ENCODE data around the gene NFKB2. TPM values are rescaled to one million over a fixed set of nuclear protein-coding genes. Genes with fewer than 3 reads are reported as not detected.
A peak's percentile ranks its signal among the peaks of the same experiment; 100 is the strongest.

The NFKB2 gene
- total RNA-seq, 1 donor from 2014 or later = 26.8 TPM

DNA sequence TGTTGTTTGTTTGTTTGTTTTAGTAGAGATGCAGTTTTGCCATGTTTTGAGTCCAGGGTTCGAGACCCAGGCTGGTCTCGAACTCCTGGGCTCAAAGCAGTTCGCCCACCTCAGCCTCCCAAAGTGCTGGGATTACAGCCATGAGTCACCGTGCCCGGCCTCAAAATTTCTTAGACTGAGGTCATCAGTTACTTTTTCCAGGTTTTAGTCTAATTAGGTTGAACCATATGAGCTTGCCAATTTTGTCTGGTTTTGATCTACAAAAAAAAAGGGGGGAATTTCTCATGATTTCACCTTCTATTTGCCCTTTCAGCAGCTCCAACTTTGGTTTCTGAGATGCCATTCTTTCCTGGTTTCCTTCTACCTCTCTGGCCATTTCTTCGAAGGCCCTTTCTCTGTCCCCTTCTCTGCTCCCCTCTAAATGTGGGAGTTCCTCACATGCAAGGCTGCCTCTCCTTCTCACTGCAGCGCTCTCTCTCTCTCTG lies 31.3 kb downstream of the NFKB2 start:
- Histone ChIP-seq H3K9me3 (no peaks in the 10 kb centered on the region), H3K4me1 (peaks cover 25% of the 10 kb centered on the region), H3K27me3 (no peaks in the 10 kb centered on the region), H3K36me3 (no peaks in the 10 kb centered on the region), H3K27ac (no peak overlapping the region), H3K4me3 (no peak overlapping the region)
- no peak for DNase-seq (ENCODE audit: extremely low spot score in 2 of 2)
- TF ChIP-seq, protein P1, sequence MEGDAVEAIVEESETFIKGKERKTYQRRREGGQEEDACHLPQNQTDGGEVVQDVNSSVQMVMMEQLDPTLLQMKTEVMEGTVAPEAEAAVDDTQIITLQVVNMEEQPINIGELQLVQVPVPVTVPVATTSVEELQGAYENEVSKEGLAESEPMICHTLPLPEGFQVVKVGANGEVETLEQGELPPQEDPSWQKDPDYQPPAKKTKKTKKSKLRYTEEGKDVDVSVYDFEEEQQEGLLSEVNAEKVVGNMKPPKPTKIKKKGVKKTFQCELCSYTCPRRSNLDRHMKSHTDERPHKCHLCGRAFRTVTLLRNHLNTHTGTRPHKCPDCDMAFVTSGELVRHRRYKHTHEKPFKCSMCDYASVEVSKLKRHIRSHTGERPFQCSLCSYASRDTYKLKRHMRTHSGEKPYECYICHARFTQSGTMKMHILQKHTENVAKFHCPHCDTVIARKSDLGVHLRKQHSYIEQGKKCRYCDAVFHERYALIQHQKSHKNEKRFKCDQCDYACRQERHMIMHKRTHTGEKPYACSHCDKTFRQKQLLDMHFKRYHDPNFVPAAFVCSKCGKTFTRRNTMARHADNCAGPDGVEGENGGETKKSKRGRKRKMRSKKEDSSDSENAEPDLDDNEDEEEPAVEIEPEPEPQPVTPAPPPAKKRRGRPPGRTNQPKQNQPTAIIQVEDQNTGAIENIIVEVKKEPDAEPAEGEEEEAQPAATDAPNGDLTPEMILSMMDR (IDR thresholded peaks at IDR 0.05) = no peak
- no peak for TF ChIP-seq POLR2AphosphoS5 (IDR thresholded peaks at IDR 0.05; ENCODE audit: insufficient read depth in 1 of 2, low read depth in 1 of 2)
- TF ChIP-seq POLR2A (IDR thresholded peaks at IDR 0.05) = no peak
- intact Hi-C loops (cut with DNase I) = no loop called here

GRCh38 chr10:102429468-102429867 lies 34.0 kb downstream of the NFKB2 start:
- intact Hi-C loops (cut with DNase I) = no loop called here
- Histone ChIP-seq H3K27ac (no peak overlapping the region), H3K4me1 (peaks cover 10% of the 10 kb centered on the region), H3K4me3 (no peak overlapping the region), H3K36me3 (no peaks in the 10 kb centered on the region), H3K9me3 (no peaks in the 10 kb centered on the region), H3K27me3 (no peaks in the 10 kb centered on the region)
- no peak for DNase-seq (ENCODE audit: extremely low spot score in 2 of 2)
- TF ChIP-seq, protein P1 (IDR thresholded peaks at IDR 0.05) = no peak
- TF ChIP-seq POLR2AphosphoS5 (IDR thresholded peaks at IDR 0.05; ENCODE audit: insufficient read depth in 1 of 2, low read depth in 1 of 2) = no peak
- TF ChIP-seq POLR2A (IDR thresholded peaks at IDR 0.05) = no peak

DNA sequence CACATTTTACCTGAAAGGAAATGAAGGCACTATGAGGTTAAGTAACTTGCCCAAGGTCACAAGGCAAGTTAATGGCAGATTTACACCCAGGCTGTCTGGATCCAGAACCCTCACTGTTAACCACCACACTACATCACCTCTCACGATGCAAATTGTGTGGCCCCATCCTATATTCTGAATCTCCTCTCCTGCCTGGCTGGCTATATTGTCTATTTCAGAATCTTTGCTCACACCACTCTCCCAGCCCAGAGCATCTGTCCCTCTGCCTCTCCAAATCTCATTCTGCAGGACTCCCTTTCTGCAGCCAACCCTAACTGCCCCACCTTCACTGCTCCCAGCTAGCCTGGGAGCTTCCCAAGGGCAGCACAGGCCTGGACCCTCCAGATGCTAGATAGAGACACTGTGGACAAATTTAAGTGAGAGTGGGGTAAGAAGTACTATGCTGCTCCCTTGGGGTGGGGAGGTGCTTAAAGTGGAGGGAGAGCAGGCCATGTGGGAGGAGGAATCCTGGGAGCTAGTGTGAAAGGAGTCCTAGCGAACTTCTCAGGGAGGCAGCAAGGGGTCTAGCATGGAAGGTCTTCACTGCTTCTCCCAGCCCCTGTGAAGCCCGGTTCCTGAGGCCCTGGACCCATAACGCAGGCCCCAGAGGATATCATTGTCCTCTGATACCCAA lies 36.1 kb downstream of the NFKB2 start:
- Histone ChIP-seq H3K4me1 (peaks cover 10% of the 10 kb centered on the region), H3K27ac (peak overlapping the region; percentile 70), H3K9me3 (no peaks in the 10 kb centered on the region), H3K4me3 (peak overlapping the region; percentile 72 to 85), H3K27me3 (no peaks in the 10 kb centered on the region), H3K36me3 (no peaks in the 10 kb centered on the region)
- intact Hi-C loops (cut with DNase I) = no loop called here
- no peak for DNase-seq (ENCODE audit: extremely low spot score in 2 of 2)
- TF ChIP-seq POLR2AphosphoS5 (IDR thresholded peaks at IDR 0.05; ENCODE audit: insufficient read depth in 1 of 2, low read depth in 1 of 2) = no peak
- TF ChIP-seq POLR2A (IDR thresholded peaks at IDR 0.05) = no peak
- TF ChIP-seq, protein P1 (IDR thresholded peaks at IDR 0.05) = no peak

- peak in 1 of 2 donors; percentile 94 for DNase-seq (ENCODE audit: extremely low spot score in 2 of 2)
- intact Hi-C loops (cut with DNase I) = no loop called here
- H3K4me1 ChIP-seq = peaks cover 10% of the 10 kb centered on the region
These were observed 36.9 kb downstream of the NFKB2 start, which contains the start of gene CUEDC2 for GRCh38 chr10:102432162-102432950. CUEDC2 (minus strand) TSS chr10:102432574; CDS start chr10:102425188, 7,386 bp downstream.

More at GRCh38 chr10:102432162-102432950, 36.9 kb downstream of the NFKB2 start, which contains the start of gene CUEDC2:
- peak within 1 kb of the TSS; percentile 70 for H3K27ac ChIP-seq
- TF ChIP-seq POLR2AphosphoS5 (IDR thresholded peaks at IDR 0.05; ENCODE audit: insufficient read depth in 1 of 2, low read depth in 1 of 2) = peak; percentile 80 to 98
- TF ChIP-seq POLR2A (IDR thresholded peaks at IDR 0.05) = no peak
- TF ChIP-seq, protein P1 (IDR thresholded peaks at IDR 0.05) = no peak
- no peaks in the 10 kb centered on the region for H3K27me3 ChIP-seq
- peak within 1 kb of the TSS; percentile 72 to 85 for H3K4me3 ChIP-seq
- H3K36me3 ChIP-seq = no peaks in the 10 kb centered on the region
- no peaks in the 10 kb centered on the region for H3K9me3 ChIP-seq

All from vagina (tissue), 2 donors.